Measurements from ENCODE around the gene RNF7. TPM values are rescaled to one million over a fixed set of nuclear protein-coding genes. Genes with fewer than 3 reads are reported as not detected.
"Not testable (repeated sequence)": the region's sequence is repeated elsewhere in the genome, so short reads cannot be mapped to it uniquely, and the experiment has no call there.

The RNF7 gene
- total RNA-seq (2013) = 82.9 TPM
- polyA plus RNA-seq = 100 to 1,000 TPM in 2 of 3 donors, 10 to 100 TPM in 1; 92.2 to 206 (median 187) TPM
- 14.2 and 14.3 TPM in 2 replicates for polyA minus RNA-seq
- 8.2 to 58.1 (median 36.3) reads per million in 11 experiments for total RNA-seq

DNA sequence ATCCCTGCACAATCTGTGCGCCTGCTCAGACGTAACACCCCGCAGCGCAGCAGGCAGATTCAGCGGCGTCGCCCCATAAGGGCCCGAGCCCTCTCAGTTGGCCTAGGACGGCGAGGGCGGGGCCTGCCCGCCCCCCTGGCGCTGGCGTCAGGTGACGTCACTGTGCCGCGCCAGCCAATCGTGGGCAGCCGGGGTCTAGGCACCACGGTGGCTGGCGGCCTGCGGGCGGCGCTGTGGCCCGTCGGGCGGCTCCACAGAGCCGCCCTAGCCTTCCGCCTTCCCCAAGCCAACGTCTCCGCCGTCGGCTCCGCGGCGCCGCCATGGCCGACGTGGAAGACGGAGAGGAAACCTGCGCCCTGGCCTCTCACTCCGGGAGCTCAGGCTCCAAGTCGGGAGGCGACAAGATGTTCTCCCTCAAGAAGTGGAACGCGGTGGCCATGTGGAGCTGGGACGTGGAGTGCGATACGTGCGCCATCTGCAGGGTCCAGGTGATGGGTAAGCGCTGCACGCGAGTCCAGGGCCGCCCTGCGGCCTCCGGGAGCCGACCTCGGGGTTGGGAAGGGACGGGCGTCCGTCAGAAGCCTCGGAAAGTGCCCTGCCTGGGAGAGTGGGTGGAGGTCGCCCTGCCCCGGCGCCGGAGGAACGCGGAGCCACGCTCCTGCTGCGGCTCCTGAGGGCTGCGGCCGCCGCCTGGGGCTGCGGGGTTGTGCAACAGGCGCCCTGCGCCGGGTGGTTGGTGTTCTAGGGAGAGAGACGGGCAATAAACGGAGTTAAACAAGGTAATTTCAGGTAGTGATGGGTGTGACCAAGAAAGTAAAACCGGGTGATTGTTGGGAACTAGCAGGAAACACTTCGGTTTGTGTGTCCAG lies at the start of gene RNF7:
Gene RNF7, plus strand, starts transcription at position 277 of the 869 bp plus-strand sequence. Its CDS starts 44 bp downstream, at position 321.
- intact Hi-C loops (cut with micrococcal nuclease) = loop anchor here (2.0 to 10.0 kb wide), 5 partner anchors 53 to 253 kb away; partner anchors contain the start of gene RASA2 (in 1 of the 2)
- Histone ChIP-seq H4K20me1 (ENCODE audit: insufficient read depth, low read length) (peaks cover 25% of the 10 kb centered on the region), H3K27me3 (ENCODE audit: control insufficient read depth in 2 of 2, insufficient read depth in 2 of 2, low read length in 2 of 2) (no peaks in the 10 kb centered on the region), H2AFZ (ENCODE audit: insufficient read depth, low read depth, low read length, poor library complexity, severe bottlenecking) (peak within 1 kb of the TSS; percentile 79), H3K79me2 (ENCODE audit: insufficient read depth, low read length) (peaks cover 52% of the 10 kb centered on the region), H3K4me3 (replicated peaks in 1 of 3; ENCODE audit: low read depth in 2 of 3, low read length in 3 of 3) (peak within 1 kb of the TSS; percentile 69 to 98 (median 87)), H3K4me1 (ENCODE audit: control insufficient read depth in 1 of 2, insufficient read depth in 2 of 2, low read length in 2 of 2) (peaks cover 25 to 37% of the 10 kb centered on the region in 2 donors), H3K36me3 (replicated peaks in 1 of 2; ENCODE audit: control insufficient read depth in 1 of 2, insufficient read depth in 2 of 2, low read length in 2 of 2) (peaks cover 6 to 10% of the 10 kb centered on the region in 2 donors), H3K4me2 (replicated peaks; ENCODE audit: extremely low read depth, low read length, poor library complexity, severe bottlenecking) (peak within 1 kb of the TSS; percentile 80), H3K9ac (ENCODE audit: insufficient read depth, low read length, poor library complexity, severe bottlenecking) (peak within 1 kb of the TSS; percentile 96), H3K9me3 (replicated peaks in 1 of 2; ENCODE audit: control insufficient read depth in 1 of 2, insufficient read depth in 1 of 2, low read length in 2 of 2) (no peaks in the 10 kb centered on the region), H3K27ac (ENCODE audit: low read depth in 1 of 2, low read length in 2 of 2) (peak within 1 kb of the TSS; percentile 95 to 99)
- Mint-ChIP-seq H3K4me3 (peak within 1 kb of the TSS; percentile 94 to 99), H3K27me3 (ENCODE audit: low read depth in 3 of 3) (no peaks in the 10 kb centered on the region), H3K27ac (peak within 1 kb of the TSS; percentile 98 to 100 (median 98)), H3K36me3 (peaks cover 7 to 12% of the 10 kb centered on the region in 2 donors), H3K4me1 (peaks cover 50% of the 10 kb centered on the region), H3K9me3 (no peaks in the 10 kb centered on the region)
- TF ChIP-seq, protein P1, sequence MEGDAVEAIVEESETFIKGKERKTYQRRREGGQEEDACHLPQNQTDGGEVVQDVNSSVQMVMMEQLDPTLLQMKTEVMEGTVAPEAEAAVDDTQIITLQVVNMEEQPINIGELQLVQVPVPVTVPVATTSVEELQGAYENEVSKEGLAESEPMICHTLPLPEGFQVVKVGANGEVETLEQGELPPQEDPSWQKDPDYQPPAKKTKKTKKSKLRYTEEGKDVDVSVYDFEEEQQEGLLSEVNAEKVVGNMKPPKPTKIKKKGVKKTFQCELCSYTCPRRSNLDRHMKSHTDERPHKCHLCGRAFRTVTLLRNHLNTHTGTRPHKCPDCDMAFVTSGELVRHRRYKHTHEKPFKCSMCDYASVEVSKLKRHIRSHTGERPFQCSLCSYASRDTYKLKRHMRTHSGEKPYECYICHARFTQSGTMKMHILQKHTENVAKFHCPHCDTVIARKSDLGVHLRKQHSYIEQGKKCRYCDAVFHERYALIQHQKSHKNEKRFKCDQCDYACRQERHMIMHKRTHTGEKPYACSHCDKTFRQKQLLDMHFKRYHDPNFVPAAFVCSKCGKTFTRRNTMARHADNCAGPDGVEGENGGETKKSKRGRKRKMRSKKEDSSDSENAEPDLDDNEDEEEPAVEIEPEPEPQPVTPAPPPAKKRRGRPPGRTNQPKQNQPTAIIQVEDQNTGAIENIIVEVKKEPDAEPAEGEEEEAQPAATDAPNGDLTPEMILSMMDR (IDR thresholded peaks at IDR 0.05) = peak; percentile 87
- peak; percentile 95 to 97 (median 97) for DNase-seq
- WGBS (ENCODE audit: insufficient coverage) = 0% methylated on average over 74 of the region's 81 CpGs

DNA sequence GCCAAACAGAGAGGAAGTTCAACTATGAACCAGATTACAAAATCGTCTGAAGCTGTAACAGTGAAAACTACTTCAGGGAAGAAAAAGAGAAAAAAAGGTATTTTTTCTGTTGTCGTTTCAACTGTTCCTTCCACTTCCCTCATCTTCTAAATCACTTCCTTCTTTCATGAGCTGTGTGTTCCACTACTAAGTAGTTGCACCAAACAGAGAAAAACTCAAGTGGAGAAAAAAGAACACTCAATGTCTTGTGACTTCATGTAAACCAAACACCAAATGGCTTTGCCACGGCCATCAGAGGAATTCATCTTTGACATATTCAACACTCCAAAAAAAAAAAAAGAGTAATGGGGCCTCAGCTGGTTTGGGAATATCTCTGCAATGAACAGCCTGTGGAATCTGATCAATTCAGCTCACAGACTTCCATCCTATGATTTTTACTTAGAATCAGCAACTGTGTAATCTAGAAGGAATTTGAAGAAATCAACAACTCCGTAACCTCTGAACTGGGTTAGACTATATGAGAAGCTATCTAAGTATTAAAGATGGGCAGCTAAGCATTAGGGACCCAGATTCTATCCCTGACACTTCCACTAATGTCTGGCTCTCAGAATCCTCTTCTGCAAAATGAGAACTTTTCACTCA lies 47.5 kb upstream of the RNF7 start:
- peak overlapping the region; percentile 87 to 94 (median 90) for H3K27ac Mint-ChIP-seq

DNA sequence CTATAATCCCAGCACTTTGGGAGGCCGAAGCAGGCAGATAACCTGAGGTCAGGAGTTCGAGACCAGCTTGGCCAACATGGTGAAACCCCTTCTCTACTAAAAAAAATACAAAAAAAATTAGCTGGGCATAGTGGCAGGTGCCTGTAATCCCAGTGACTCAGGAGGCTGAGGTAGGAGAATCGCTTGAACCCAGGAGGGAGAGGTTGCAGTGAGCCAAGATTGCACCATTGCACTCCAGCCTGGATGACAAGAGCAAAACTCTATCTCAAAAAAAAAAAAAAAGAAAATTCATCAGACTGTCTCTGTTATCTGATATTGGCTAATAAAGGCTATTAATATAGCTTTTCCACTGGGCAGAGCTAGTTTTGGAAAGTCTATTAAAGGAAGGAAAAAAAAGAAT lies 46.6 kb upstream of the RNF7 start:
- H3K27me3 Mint-ChIP-seq (ENCODE audit: low read depth in 3 of 3); H3K4me3 Mint-ChIP-seq; DNase-seq; H3K27me3 ChIP-seq (ENCODE audit: control insufficient read depth in 2 of 2, insufficient read depth in 2 of 2, low read length in 2 of 2); H3K9me3 ChIP-seq (replicated peaks in 1 of 2; ENCODE audit: control insufficient read depth in 1 of 2, insufficient read depth in 1 of 2, low read length in 2 of 2); H3K9ac ChIP-seq (ENCODE audit: insufficient read depth, low read length, poor library complexity, severe bottlenecking); intact Hi-C loops (cut with micrococcal nuclease); H3K9me3 Mint-ChIP-seq; H3K36me3 Mint-ChIP-seq; H3K36me3 ChIP-seq (replicated peaks in 1 of 2; ENCODE audit: control insufficient read depth in 1 of 2, insufficient read depth in 2 of 2, low read length in 2 of 2); H3K4me3 ChIP-seq (replicated peaks in 1 of 3; ENCODE audit: low read depth in 2 of 3, low read length in 3 of 3); H3K4me2 ChIP-seq (replicated peaks; ENCODE audit: extremely low read depth, low read length, poor library complexity, severe bottlenecking); H4K20me1 ChIP-seq (ENCODE audit: insufficient read depth, low read length); H3K79me2 ChIP-seq (ENCODE audit: insufficient read depth, low read length); H2AFZ ChIP-seq (ENCODE audit: insufficient read depth, low read depth, low read length, poor library complexity, severe bottlenecking): not testable (repeated sequence)
- Mint-ChIP-seq H3K27ac (peak overlapping the region in 5 of 7 donors; percentile 87 to 94 (median 90)), H3K4me1 (peaks cover 12% of the 10 kb centered on the region)
- peaks cover 38 to 49% of the 10 kb centered on the region in 2 donors for H3K4me1 ChIP-seq (ENCODE audit: control insufficient read depth in 1 of 2, insufficient read depth in 2 of 2, low read length in 2 of 2)
- H3K27ac ChIP-seq (ENCODE audit: low read depth in 1 of 2, low read length in 2 of 2) = peak overlapping the region in 1 of 2 donors; percentile 69
- WGBS (ENCODE audit: insufficient coverage) = no CpG with 5 or more reads among the region's 3 CpGs

More for the DNA sequence above, 47.5 kb upstream of the RNF7 start:
- Histone ChIP-seq H3K27me3 (ENCODE audit: control insufficient read depth in 2 of 2, insufficient read depth in 2 of 2, low read length in 2 of 2) (no peaks in the 10 kb centered on the region), H4K20me1 (ENCODE audit: insufficient read depth, low read length) (no peaks in the 10 kb centered on the region), H3K4me3 (replicated peaks in 1 of 3; ENCODE audit: low read depth in 2 of 3, low read length in 3 of 3) (peak overlapping the region in 1 of 3 experiments; percentile 45), H3K4me2 (replicated peaks; ENCODE audit: extremely low read depth, low read length, poor library complexity, severe bottlenecking) (peak overlapping the region; percentile 35), H3K9ac (ENCODE audit: insufficient read depth, low read length, poor library complexity, severe bottlenecking) (no peak overlapping the region), H3K79me2 (ENCODE audit: insufficient read depth, low read length) (no peaks in the 10 kb centered on the region), H2AFZ (ENCODE audit: insufficient read depth, low read depth, low read length, poor library complexity, severe bottlenecking) (peak overlapping the region; percentile 44), H3K36me3 (replicated peaks in 1 of 2; ENCODE audit: control insufficient read depth in 1 of 2, insufficient read depth in 2 of 2, low read length in 2 of 2) (no peaks in the 10 kb centered on the region), H3K9me3 (replicated peaks in 1 of 2; ENCODE audit: control insufficient read depth in 1 of 2, insufficient read depth in 1 of 2, low read length in 2 of 2) (peaks cover 3 to 6% of the 10 kb centered on the region in 2 donors), H3K4me1 (ENCODE audit: control insufficient read depth in 1 of 2, insufficient read depth in 2 of 2, low read length in 2 of 2) (peaks cover 47 to 58% of the 10 kb centered on the region in 2 donors), H3K27ac (ENCODE audit: low read depth in 1 of 2, low read length in 2 of 2) (peak overlapping the region in 1 of 2 donors; percentile 69)
- no CpG with 5 or more reads among the region's 4 CpGs for WGBS (ENCODE audit: insufficient coverage)
- TF ChIP-seq, protein P1 (IDR thresholded peaks at IDR 0.05) = no peak
- Mint-ChIP-seq H3K36me3 (no peaks in the 10 kb centered on the region), H3K4me3 (peak overlapping the region in 1 of 2 donors; percentile 63), H3K9me3 (no peaks in the 10 kb centered on the region), H3K27me3 (ENCODE audit: low read depth in 3 of 3) (peaks cover 0 to under 1% (median 0%) of the 10 kb centered on the region in 3 donors), H3K4me1 (peaks cover 21% of the 10 kb centered on the region)
- intact Hi-C loops (cut with micrococcal nuclease) = no loop called here
- peak; percentile 53 to 88 (median 71) for DNase-seq

Measured in CD14-positive monocyte (primary cell).